ENCODE data around the gene CLIP1. TPM values are rescaled to one million over a fixed set of nuclear protein-coding genes. Genes with fewer than 3 reads are reported as not detected.
"Not testable (repeated sequence)": the region's sequence is repeated elsewhere in the genome, so short reads cannot be mapped to it uniquely, and the experiment has no call there.

The CLIP1 gene
- total and polyA plus RNA-seq, 2 of the 4 experiments (the other 2 are of a cell fraction), result 38.0 to 54.8 TPM

DNA sequence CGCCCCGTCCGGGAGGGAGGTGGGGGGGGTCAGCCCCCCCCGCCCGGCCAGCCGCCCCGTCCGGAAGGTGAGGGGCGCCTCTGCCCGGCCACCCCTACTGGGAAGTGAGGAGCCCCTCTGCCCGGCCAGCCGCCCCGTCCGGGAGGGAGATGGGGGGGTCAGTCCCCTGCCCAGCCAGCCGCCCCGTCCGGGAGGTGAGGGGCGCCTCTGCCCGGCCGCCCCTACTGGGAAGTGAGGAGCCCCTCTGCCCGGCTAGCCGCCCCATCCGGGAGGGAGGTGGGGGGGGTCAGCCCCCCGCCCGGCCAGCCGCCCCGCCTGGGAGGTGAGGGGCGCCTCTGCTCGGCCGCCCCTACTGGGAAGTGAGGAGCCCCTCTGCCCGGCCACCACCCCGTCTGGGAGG is 64.9 kb downstream of the CLIP1 start:
- H4K8ac ChIP-seq (ENCODE audit: low read depth in 2 of 2, low read length in 2 of 2); H2BK5ac ChIP-seq (ENCODE audit: low read depth, low read length, poor library complexity, severe bottlenecking); CTCF ChIA-PET; H2AK9ac ChIP-seq (replicated peaks; ENCODE audit: low read depth, low read length, poor library complexity); POLR2A ChIA-PET (ENCODE audit: unreplicated experiment); H3K27me3 ChIP-seq (ENCODE audit: control insufficient read depth, insufficient read depth, low read length); H3K4me3 ChIP-seq (ENCODE audit: insufficient read depth, low read depth, low read length); H2AFZ ChIP-seq (replicated peaks; ENCODE audit: low read length, poor library complexity); BruUV-seq (replicated peaks); in situ Hi-C loops (cut with MboI; ENCODE audit: low sequenced_read_pairs); H2BK20ac ChIP-seq (ENCODE audit: low read depth, low read length); ATAC-seq (ENCODE audit: low read depth); H3K14ac ChIP-seq (replicated peaks; ENCODE audit: low read depth, low read length); H3K9ac ChIP-seq (ENCODE audit: low read depth, low read length); H3K27ac ChIP-seq (ENCODE audit: insufficient read depth, low read length); H4K5ac ChIP-seq (ENCODE audit: low read depth, low read length); H3K4ac ChIP-seq (ENCODE audit: low read depth, low read length); H2AK5ac ChIP-seq (ENCODE audit: low read depth, low read length); H4K91ac ChIP-seq (ENCODE audit: insufficient read depth, low read depth, low read length); H3K9me1 ChIP-seq (ENCODE audit: insufficient read depth, low read length); H3K9me3 ChIP-seq (ENCODE audit: control insufficient read depth, insufficient read depth, low read length); H3K4me1 ChIP-seq (ENCODE audit: control insufficient read depth, insufficient read depth, low read length); H2BK15ac ChIP-seq (ENCODE audit: low read depth, low read length); H3K4me2 ChIP-seq (ENCODE audit: low read depth, low read length); H3K18ac ChIP-seq (ENCODE audit: low read depth, low read length); H3K23ac ChIP-seq (ENCODE audit: low read depth, low read length); H3K56ac ChIP-seq (ENCODE audit: extremely low read depth, insufficient read depth, low read length); intact Hi-C loops (cut with micrococcal nuclease); dilution Hi-C loops (cut with HindIII; ENCODE audit: low sequenced_read_pairs, unreplicated experiment); H4K20me1 ChIP-seq (ENCODE audit: insufficient read depth, low read length); DNase-seq; H2BK120ac ChIP-seq (ENCODE audit: low read depth, low read length): not testable (repeated sequence)
- no CpG with 5 or more reads among the region's 32 CpGs for WGBS, 2 experiments (ENCODE audit: extremely low coverage in 2 of 2, insufficient read length in 1 of 2)
- Histone ChIP-seq H3K36me3 (ENCODE audit: control insufficient read depth, insufficient read depth, low read length) (peaks cover 47% of the 10 kb centered on the region), H3K79me1 (ENCODE audit: low read depth in 1 of 2, low read length in 2 of 2) (peaks cover 9 to 32% of the 10 kb centered on the region in 2 experiments; a peak in 3 of 4 replicates)

DNA sequence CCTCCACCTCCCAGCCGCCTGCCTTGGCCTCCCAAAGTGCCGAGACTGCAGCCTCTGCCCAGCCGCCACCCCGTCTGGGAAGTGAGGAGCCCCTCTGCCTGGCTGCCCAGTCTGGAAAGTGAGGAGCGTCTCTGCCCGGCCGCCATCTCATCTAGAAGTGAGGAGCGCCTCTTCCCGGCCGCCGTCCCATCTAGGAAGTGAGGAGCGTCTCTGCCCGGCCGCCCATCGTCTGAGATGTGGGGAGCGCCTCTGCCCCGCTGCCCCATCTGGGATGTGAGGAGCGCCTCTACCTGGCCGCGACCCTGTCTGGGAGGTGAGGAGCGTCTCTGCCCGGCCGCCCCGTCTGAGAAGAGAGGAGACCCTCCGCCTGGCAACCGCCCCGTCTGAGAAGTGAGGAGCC is 65.5 kb downstream of the CLIP1 start:
- H2AFZ ChIP-seq (replicated peaks; ENCODE audit: low read length, poor library complexity); H3K14ac ChIP-seq (replicated peaks; ENCODE audit: low read depth, low read length); H2AK5ac ChIP-seq (ENCODE audit: low read depth, low read length); H2BK5ac ChIP-seq (ENCODE audit: low read depth, low read length, poor library complexity, severe bottlenecking); H2BK15ac ChIP-seq (ENCODE audit: low read depth, low read length); H2BK120ac ChIP-seq (ENCODE audit: low read depth, low read length); H2BK20ac ChIP-seq (ENCODE audit: low read depth, low read length); H4K91ac ChIP-seq (ENCODE audit: insufficient read depth, low read depth, low read length); H3K18ac ChIP-seq (ENCODE audit: low read depth, low read length); BruUV-seq (replicated peaks); H3K9me1 ChIP-seq (ENCODE audit: insufficient read depth, low read length); H4K20me1 ChIP-seq (ENCODE audit: insufficient read depth, low read length); H4K8ac ChIP-seq (ENCODE audit: low read depth in 2 of 2, low read length in 2 of 2); POLR2A ChIA-PET (ENCODE audit: unreplicated experiment); H3K27me3 ChIP-seq (ENCODE audit: control insufficient read depth, insufficient read depth, low read length); H3K56ac ChIP-seq (ENCODE audit: extremely low read depth, insufficient read depth, low read length); H3K9me3 ChIP-seq (ENCODE audit: control insufficient read depth, insufficient read depth, low read length); H3K4ac ChIP-seq (ENCODE audit: low read depth, low read length); H2AK9ac ChIP-seq (replicated peaks; ENCODE audit: low read depth, low read length, poor library complexity); H3K4me2 ChIP-seq (ENCODE audit: low read depth, low read length); intact Hi-C loops (cut with micrococcal nuclease); ATAC-seq (ENCODE audit: low read depth); H3K23ac ChIP-seq (ENCODE audit: low read depth, low read length); DNase-seq; dilution Hi-C loops (cut with HindIII; ENCODE audit: low sequenced_read_pairs, unreplicated experiment); H3K4me1 ChIP-seq (ENCODE audit: control insufficient read depth, insufficient read depth, low read length); H3K4me3 ChIP-seq (ENCODE audit: insufficient read depth, low read depth, low read length); H4K5ac ChIP-seq (ENCODE audit: low read depth, low read length); in situ Hi-C loops (cut with MboI; ENCODE audit: low sequenced_read_pairs); H3K27ac ChIP-seq (ENCODE audit: insufficient read depth, low read length); H3K9ac ChIP-seq (ENCODE audit: low read depth, low read length): not testable (repeated sequence)
- Histone ChIP-seq H3K79me1 (ENCODE audit: low read depth in 1 of 2, low read length in 2 of 2) (peaks cover 9 to 30% of the 10 kb centered on the region in 2 experiments; a peak in 3 of 4 replicates), H3K36me3 (ENCODE audit: control insufficient read depth, insufficient read depth, low read length) (peaks cover 52% of the 10 kb centered on the region)
- CTCF ChIA-PET, result interaction anchor here (0.6 kb wide), 1 partner anchor 409 kb away, joined by 4 read pairs; no protein-coding TSS in a partner anchor
- WGBS, 2 experiments (ENCODE audit: extremely low coverage in 2 of 2, insufficient read length in 1 of 2), result no CpG with 5 or more reads among the region's 27 CpGs

All from IMR-90 (cell line).